Islet precursor cell (in vitro differentiated cells): ENCODE results near the gene RNASE7.

Experiments
- DNase-seq: peaks from one replicate; pipeline ENCODE4 v3.0.0-alpha.2; 2018

The RNASE7 gene

DNA sequence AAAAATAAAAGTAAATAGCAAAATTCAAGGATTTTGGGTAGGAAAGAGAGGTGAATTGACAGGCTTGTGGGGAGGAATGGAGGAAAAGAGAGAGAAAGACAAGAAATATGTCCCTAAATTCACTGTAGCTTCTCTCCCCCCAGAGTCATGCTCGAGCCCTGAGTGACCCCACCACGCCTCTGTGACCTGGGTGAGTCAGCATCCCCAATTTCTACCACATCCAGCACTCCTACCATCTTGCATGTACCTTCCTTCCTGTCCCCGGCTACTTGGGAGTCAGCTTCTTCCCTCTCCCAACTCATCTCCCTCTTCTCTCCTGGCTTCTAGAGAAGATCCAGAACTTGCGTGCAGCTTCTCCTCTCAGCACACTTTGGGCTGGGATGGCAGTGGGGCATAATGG, 46.5 kb downstream of the RNASE7 start:
- no peak for DNase-seq

DNA sequence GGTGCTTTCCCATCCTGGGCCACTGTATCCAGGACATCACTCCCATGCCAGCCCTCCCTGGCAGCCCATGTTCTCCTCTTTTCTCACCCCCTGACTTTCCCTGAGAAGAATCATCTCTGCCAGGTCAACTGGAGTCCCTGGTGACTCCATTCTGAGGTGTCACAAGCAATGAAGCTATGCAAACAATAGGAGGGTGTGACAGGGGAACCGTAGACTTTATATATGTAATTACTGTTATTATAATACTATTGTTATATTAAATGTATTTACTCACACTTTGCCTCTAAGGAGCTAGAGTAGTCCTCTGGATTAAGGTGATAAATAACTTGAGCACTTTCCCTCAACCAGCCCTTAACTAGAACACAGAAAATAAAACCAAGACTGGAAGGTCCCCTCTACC, 47.1 kb downstream of the RNASE7 start:
- no peak for DNase-seq

- no peak for DNase-seq
Observed at GRCh38 chr14:21089877-21090193, 47.7 kb downstream of the RNASE7 start.

DNA sequence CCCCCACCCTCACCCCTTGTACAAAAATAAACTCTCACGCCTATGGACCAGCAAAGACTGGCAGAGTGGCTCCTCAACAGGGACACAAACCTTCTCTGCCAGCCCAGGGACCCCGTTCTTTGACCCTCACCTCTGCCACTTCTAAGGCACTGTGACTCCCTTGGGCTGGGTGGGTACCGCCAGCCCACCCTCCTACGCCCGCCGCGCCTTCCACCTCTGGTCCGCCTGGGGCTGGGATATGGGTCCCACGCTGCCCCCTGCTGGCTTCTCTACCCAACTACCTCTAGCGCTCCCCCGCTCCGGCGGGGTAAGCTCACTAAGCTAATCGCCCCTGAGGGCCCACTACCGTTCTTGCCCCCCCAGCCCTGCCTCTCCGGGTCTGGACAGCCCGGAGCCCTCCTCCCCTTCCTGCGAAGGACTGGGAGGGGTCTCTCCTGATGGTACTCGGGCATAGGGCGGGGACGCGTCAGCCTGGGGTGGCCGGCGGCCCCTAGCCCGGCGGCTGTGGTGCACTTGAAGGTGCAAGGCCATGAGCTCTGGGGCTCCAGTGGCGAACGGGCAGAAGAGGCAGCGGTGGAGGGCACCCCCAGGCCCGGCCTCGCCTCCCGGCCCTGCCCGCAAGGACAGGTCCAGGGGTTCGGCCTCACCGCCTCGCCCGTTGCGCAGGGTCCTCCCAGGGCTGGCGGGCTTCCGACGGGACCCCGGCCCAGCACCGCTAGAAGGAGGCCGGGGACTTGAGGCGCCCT, 48.2 kb downstream of the RNASE7 start:
- peak; percentile 73 for DNase-seq

DNA sequence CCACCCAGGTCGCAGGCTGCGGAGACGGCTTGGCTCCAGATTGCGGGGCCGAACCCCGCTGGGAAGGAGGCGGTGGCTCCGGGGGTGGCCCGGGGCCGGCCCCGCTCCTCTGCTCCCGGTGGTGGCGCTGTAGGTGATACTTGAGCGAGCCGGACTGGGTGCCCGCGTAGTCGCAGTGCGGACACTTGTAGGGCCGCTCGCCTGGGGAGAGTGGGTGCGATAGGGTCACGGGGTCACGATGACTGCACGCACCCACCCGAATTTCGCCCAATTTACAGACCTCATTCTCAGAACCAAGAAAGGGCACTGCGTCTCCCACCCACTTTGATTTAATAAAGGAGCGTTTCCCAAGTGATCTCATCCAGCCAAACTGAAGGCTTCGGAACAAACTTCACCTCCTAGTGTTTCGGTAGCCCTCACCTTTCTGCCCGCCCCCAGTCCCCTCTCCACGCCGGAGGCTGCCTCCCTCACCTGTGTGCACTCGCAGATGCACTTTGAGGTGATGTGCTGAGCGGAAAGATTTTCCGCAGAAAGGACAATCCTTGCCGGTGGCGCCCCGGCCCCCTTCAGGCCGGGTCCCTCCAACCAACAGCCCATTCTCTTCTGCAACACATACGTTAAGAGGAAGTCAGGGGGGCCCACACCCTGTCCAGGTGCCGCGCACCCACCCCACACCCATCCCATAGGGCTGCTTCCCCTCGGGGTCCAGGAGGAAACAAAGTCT, 48.9 kb downstream of the RNASE7 start:
- DNase-seq: no peak

DNA sequence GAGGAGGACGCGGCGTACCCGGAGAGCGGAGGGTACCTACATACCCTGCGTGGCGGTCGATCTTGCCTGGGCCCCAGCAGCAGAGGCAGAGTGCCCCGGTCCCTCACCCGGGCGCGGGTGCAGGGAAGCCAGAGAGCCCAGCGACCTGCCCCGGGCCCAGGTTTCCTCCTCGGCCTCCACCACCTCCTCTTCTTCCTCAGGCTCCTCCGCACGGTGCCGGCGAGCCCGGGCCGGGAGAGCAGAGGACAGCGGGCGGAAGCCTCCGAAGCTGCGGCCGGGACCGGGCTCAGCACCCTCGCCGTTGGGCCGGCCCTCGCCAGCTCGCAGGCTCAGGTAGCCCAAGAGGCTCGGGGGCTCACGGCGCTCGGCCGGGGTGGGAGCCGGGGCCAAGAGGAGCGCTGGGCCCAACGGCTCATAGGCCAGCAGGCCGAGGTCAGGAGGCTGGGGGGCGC, 49.7 kb downstream of the RNASE7 start:
- no peak for DNase-seq

GRCh38 chr14:21092273-21093011, 50.3 kb downstream of the RNASE7 start:
- peak; percentile 86 for DNase-seq

- DNase-seq: no peak
Observed at GRCh38 chr14:21093018-21093417, 50.9 kb downstream of the RNASE7 start.
